Tibial nerve (tissue), 3 donors: ENCODE data around the gene AGBL3.

Source experiments
- POLR2A ChIP-seq, 2 donors: fragments of 450-650 bp; IDR thresholded peaks; one replicate each; pipeline ENCODE4 v1.6.1; 2017; ENCODE audit warnings: antibody characterized with exemption in 2 of 2, mild to moderate bottlenecking in 2 of 2, moderate library complexity in 2 of 2
- TF ChIP-seq, protein P1 (sequence below), 5 experiments: fragments of 200-600 bp in 3 of 5; fragments of 450-650 bp in 2 of 5; sonication (generic) in 3 of 5; IDR thresholded peaks; one replicate each; pipeline ENCODE4 v1.5.1; 2016 to 2019; ENCODE audit warnings: antibody characterized with exemption in 5 of 5, mild to moderate bottlenecking in 3 of 5, moderate library complexity in 2 of 5

DNA sequence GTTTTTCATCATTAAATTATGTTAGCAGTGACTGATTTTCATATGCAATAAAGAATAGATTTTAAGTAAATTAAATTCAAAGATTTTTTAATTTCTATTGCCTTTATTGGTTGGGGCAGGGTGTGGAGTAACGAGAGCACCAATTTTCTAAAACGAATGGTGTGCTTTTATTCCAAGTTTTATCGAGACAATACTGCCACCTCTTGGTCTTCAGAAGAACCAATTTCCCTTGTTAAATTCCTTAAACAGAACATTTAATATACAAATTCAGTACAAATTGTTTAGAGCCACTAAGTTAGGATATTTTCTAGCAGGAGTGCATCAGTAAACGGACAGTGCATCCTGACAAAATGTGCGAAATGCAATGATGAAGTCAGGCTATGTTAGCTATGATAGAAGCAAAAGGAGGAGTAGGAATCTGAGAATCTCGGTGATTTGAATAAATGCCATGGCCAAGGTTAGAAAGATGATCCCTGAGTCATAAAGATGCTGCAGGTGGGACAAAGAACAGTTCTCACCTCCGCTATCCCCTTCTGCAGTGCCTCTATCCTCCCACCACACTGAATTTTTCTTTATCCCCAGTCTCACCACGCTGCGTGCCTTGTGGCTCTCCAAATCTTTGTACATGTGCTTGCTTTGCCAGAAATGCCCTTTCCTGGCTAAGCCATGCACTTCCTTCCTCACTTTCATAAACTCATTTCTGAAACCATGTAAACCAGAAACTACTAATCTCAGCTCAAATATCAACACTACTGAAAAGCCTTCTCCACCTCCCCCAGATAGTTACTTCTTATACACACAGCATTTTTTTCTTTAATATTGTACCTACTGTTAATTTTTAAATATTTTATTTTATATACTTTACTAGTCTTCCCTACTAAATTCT is 31.9 kb upstream of the AGBL3 start:
- TF ChIP-seq, protein P1, sequence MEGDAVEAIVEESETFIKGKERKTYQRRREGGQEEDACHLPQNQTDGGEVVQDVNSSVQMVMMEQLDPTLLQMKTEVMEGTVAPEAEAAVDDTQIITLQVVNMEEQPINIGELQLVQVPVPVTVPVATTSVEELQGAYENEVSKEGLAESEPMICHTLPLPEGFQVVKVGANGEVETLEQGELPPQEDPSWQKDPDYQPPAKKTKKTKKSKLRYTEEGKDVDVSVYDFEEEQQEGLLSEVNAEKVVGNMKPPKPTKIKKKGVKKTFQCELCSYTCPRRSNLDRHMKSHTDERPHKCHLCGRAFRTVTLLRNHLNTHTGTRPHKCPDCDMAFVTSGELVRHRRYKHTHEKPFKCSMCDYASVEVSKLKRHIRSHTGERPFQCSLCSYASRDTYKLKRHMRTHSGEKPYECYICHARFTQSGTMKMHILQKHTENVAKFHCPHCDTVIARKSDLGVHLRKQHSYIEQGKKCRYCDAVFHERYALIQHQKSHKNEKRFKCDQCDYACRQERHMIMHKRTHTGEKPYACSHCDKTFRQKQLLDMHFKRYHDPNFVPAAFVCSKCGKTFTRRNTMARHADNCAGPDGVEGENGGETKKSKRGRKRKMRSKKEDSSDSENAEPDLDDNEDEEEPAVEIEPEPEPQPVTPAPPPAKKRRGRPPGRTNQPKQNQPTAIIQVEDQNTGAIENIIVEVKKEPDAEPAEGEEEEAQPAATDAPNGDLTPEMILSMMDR (IDR thresholded peaks at IDR 0.05) = peak; percentile 42 to 70 (median 52)
- TF ChIP-seq POLR2A (IDR thresholded peaks at IDR 0.05) = no peak
